Measurements from ENCODE around the gene HERC5. TPM values are rescaled to one million over a fixed set of nuclear protein-coding genes. Genes with fewer than 3 reads are reported as not detected.
"Not testable (repeated sequence)": the region's sequence is repeated elsewhere in the genome, so short reads cannot be mapped to it uniquely, and the experiment has no call there.

HERC5 gene
- total RNA-seq, 1 donor from 2014 or later, result 5.9 TPM

DNA sequence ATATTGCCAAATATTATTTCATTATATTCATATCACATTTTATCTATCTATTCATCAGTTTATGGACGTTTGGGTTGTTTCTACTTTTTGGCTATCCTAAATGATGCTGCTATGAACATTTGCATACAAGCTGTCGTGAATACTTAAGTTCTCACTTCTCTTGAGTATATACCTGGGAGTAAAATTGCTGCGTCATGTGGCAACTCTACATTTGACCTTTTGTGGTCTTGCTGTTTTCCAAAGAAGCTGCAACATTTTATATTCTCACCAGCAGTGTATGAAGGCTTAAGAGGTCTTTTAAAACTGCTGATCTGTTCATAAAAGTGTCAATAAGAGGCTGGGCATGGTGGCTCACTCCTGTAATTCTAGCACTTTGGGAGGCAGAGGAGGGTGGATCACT is 60.9 kb downstream of the HERC5 start:
- DNase-seq (ENCODE audit: low spot score), result no peak

DNA sequence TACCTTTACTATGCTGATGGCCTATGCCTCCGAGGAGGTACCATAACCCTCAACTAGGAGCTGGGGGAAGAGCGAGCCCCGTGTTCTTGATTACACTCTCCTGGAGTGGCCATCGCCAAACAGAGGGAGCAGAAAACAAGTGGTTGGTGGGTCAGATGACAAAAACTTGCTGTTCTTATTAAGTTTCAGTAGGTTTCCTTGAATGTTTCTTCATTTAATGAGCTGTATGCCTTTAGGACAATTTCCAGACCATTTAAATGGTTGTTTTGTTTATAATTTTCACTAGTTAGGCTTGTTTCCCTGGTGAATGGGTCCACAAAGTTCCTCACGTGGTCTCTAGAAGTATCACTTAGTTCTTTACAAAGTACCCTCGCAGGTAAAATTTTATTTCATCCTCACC is 62.0 kb downstream of the HERC5 start:
- DNase-seq (ENCODE audit: low spot score), result no peak

DNA sequence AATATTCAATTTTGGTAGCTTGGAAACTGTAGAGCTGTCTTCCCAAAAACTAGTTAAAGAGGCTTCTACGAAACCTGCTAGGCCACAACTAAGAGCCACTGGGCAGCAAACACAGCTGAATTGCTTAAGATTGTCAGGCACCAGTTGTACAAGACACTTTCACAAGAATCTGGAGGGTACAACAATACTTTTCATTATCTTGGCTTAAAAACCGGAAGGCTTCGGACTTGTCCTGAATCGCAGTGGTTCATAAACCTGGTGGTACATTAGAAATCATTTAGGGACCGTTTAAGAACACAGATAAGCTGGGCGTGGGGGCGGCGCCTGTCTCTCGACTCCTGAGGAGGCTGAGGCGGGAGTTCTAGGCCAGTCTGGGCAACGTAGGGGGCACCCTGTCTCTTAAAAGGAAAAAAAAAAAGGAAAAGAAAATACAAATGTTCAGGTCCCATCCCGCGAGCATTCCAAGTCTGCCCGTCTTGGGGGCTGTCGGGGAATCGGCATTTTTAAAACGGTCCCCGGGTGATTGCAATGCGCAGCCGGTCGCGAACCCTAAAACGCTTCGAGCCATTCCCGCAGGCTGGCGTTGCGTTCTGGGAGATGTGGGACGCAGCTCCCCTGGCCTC is 65.9 kb downstream of the HERC5 start:
- DNase-seq (ENCODE audit: low spot score), result no peak

DNA sequence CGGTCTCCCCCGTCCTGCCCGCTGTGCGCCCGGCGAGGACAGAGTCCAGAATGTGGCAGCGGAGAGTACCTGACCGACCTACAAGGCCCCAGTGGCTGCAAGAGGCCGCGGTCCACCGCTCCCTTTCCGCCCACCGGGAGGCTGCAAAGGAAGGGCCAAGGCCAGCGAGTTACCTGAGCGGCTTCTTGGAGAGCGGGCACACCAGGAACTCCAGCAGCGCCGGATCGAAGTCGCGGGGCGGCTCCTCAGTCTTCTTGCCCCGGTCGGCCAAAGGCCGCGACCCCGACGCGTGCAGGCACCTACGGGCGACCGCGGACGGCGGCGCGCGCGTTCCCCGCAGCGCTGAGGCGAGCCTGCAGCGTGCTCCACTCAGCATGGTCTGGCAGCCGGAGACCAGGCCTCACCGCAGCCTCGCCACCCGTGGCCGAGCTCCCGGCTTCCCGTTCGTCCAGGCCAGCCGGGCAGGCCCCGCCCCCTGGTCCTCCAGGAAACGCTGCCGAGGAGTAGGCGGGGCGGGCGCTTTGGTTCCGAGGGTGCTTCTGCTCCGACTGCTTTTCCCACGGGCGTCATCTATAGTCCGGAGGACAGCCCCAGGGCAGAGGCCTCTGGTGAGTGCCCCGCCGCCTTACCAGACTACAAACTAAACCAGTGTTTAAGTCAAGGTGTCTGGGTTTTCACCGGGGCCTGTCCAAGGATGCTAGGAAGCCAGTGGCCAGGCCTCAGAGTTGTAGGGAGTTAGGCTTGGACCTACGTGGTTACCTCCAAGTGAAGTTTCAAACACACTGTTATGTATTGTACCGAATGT is 66.6 kb downstream of the HERC5 start, which contains the start of gene PYURF:
Gene PYURF, minus strand, starts transcription at position 452 of the 805 bp plus-strand sequence. Its CDS starts 76 bp downstream, at position 376.
- peak; percentile 98 for DNase-seq (ENCODE audit: low spot score)

DNA sequence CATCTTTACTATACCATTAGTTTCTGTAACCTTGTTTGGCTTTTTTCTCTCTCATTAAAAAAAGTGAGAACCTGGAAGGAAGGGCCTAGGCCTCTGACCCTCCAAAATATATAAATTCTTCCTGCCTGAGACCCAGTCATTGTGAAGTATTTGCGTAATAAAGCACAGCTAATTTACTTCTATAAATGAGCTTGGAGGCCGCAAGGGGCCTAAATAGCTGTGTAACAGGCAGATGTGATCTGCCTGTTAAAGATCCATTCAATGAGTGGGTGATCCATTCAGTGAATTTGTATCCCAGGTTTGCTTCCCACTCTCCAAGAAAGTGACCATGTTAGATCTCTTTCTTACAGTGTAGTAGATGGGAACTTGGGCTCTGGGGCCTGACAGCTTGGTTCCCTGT is 67.3 kb downstream of the HERC5 start:
- no peak for DNase-seq (ENCODE audit: low spot score)

DNA sequence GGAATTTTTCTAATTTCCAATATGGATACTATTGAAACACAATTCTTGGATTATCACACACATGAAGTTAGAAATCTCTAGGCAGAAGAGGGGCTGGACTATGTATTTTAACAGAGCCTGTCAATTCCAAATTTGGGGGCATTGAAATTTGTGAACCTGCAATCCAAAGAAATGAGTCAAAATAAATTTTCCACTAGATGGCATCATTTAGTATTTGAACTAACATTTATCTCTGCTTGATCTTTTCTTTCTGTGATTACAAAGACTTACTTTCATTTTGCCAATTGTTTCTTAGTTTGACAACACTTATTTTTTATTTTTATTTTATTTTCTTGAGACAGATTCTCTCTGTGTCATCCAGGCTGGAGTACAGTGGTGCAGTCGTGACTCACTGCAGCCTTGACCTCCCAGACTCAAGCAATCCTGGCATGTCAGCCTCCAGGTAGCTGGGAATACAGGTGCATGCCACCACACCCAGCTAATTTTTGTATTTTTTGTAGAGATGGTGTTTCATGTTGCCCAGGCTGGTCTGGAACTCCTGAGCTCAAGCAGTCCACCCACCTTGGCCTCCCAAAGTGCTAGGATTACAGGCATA is 69.4 kb downstream of the HERC5 start:
- no peak for DNase-seq (ENCODE audit: low spot score)

DNA sequence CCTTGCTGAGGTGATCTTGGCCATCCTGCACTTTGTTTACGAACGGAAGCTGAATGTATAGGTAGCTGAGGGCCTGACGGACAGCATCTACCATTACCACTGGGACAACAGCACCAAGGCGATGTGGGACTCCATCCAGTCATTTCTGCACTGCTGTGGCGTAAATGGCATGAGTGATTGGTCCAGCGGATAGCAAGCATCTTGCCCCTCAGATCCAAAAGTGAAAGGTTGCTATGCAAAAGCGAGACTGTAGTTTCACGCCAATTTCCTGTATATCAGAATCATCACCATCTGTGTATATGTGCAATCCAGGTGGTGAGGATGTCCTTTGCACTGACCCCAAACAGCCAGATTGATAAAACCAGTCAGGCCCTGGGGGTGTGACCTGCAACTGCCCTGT is 70.9 kb downstream of the HERC5 start:
- no peak for DNase-seq (ENCODE audit: low spot score)

DNA sequence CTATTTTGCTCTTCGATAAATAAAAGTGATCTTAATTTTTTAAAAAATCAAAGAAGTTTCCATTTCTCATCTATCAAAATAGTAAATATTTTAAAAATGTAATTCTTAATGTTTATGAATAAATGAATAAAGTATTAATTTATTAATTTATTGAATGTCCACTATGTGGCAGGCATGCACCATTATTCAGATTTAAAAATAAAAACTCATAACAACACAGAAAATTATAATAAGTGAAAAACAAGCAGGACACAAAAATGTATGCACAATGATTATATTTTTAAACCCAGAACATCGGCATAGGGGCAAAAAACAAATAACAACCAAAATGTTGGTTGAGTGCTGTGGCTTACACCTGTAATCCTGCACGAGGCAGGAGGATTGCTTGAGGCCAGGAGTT is 71.9 kb downstream of the HERC5 start:
- no peak for DNase-seq (ENCODE audit: low spot score)

DNA sequence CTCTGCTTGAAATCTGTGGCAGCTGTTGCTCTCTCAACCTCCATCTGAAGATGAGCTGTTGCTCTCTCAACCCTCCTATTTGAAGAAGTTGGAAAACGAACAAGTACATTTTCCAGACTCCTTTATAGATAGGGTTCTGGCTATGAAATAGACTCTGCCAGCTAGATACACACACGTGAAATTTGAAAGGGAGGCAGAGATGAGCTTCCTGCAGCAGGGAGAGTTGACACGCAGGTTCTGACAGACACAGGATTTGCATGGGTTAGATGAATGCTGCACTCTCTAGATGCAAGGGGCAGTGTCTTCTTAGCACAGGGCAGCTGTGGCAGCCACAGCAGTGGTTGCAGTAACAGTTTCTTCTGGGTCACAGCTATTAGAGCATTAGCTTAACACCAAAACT is 74.6 kb downstream of the HERC5 start:
- no peak for DNase-seq (ENCODE audit: low spot score)

DNA sequence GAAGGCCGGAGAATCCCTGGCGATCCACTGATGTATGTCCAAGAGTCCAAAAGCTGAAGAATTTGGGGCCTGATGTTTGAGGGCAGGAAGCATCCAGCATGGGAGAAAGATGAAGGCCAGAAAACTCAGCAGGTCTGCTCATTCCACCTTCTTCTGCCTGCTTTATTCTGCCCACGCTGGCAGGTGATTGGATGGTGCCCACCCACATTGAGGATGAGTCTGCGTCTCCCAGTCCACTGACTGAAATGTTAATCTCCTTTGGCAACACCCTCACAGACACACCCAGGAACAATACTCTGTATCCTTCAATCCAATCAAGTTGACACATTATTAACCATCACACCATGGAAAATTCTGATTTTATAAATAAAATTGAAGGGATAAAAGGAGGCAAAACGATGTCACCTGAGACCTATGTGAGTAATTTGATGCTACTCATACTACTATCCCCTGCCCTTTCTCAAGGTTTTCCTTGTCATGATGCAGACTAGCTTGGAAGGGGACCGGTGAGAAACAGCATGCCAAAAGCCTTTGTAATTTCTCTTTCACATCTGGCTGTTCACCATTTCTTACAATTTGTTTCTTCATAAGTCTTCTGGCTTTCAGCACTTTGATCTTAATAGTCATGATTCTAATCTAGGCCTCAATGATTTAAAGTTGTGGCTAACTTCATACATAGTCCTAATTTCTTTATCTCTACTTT is 76.3 kb downstream of the HERC5 start:
- no peak for DNase-seq (ENCODE audit: low spot score)

DNA sequence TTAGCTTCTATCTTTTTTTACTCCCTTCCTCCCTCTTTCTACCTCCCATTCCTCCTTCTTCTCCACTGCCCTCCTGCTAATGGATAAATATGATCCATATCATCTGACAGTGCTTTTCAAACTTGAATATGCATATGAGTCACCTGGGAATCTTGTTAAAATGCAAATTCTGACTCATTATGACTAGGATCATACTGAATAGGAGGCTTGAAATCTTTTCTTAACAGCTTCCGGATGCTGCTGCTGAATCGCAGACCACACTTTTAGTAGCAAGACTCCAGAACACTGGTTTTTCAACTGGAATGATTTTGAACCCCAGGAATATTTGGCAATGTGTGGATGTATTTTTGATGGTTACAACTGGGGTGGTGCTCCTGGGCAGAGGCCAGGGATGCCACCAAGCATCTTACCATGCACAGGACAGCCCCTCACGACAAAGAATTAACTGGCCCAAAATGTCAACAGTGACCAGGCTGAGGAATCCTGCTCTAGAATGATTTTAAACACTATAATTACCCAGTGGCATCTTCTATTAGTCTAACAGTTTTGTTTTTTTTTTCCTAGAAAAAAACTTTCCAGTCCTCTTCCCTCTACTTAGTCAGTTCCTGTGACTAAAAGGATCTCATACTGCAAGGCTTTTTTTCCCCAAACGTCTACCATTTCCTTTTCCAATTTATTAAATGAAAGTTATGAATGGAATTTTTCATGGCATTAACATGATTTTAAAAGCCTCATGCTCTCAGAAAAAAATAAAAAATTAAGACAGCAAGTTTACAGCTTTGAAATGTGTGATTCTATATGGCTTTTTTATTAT is 77.2 kb downstream of the HERC5 start:
- no peak for DNase-seq (ENCODE audit: low spot score)

DNA sequence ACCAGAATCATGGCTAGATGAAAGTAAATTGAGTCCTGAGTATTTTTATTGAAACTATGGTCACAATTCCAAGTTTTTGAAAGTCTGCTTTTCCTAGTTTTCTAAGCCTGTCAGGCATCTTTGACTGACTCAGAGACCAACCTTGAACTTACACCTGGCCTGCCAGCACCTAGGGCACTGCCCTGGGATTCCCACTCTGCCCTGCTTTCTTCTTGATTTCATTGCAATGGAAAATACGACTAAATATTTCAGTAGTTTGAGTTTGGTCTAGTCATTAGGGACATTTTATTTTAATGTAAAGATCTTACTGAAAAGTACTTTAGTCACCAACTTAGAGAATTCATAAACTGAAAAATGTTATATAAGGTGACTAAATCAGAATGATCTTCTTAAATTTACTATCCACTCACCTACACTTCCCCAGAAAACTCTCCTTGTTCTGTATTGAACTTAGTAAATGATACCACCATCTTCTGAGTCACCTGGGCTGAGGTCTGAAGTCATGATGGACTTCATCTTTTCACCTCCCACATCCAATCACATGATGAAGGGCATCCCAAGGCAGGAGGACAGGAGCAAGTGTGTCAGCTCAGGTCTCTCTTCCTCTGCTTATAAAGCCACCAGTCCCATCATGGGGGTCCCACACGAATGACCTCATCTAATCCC is 78.3 kb downstream of the HERC5 start:
- no peak for DNase-seq (ENCODE audit: low spot score)

DNA sequence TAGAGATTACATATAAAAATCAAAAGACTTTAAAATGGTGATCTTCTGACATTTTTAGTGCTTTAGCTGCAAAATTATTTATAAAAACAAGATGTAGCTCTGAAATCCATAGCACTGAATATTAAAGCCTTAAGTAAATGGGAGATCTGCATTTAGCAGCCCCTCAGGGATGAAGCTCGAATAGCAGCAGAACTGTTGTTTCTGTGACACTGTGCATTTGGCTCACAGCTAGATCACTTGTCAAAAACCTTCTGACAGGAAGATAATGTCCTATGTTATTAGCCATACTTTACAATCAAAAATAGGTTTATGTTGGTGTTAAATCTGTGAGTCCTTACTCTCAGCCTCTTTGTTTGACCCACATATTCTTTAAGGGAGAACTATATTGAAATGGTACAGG is 80.8 kb downstream of the HERC5 start:
- no peak for DNase-seq (ENCODE audit: low spot score)

DNA sequence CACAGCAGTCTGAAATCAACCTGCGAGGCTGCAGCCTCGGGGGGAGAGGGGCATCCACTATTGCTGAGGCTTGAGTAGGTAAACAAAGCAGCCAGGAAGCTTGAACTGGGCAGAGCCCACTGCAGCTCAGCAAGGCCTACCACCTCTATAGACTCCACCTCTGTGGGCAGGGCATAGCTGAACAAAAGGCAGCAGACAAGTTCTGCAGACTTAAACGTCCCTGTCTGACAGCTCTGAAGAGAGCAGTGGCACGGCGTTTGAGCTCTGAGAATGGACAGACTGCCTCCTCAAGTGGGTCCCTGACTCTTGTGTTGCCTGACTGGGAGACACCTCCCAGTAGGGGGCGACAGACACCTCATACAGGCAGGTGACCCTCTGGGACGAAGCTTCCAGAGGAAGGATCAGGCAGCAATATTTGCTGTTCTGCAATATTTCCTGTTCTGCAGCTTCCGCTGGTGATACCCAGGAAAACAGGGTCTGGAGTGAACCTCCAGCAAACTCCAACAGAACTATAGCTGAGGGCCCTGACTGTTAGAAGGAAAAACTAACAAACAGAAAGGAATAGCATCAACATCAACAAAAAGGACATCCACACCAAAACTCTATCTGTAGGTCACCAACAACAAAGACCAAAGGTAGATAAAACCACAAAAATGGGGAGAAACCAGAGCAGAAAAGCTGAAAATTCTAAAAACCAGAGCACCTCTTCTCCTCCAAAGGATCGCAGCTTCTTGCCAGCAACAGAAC is 82.6 kb downstream of the HERC5 start:
- not testable (repeated sequence) for DNase-seq (ENCODE audit: low spot score)

DNA sequence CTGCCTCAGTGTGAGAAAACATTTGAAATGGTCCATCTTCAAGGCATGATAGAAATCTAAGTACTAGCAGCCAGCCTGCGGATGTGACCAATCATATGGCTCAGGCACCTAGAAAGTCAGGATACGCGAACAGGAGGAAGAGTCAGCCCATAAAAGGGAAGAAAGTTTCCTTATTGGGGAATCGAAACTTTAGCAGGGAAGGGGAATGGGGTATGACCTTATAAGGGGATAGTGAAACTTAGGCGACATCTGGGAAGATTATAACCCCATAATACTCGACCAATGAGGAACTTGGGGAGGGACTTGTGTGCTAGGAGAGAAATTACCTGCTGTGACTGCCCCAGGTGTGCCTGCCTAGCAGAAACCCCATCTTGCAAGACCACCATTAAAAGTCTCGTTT is 92.9 kb downstream of the HERC5 start:
- DNase-seq (ENCODE audit: low spot score), result no peak
